Measurements from ENCODE around the gene COX6A2. TPM values are rescaled to one million over a fixed set of nuclear protein-coding genes. Genes with fewer than 3 reads are reported as not detected.

Gene COX6A2
- polyA plus RNA-seq, 1 donor from 2014 or later = not detected

DNA sequence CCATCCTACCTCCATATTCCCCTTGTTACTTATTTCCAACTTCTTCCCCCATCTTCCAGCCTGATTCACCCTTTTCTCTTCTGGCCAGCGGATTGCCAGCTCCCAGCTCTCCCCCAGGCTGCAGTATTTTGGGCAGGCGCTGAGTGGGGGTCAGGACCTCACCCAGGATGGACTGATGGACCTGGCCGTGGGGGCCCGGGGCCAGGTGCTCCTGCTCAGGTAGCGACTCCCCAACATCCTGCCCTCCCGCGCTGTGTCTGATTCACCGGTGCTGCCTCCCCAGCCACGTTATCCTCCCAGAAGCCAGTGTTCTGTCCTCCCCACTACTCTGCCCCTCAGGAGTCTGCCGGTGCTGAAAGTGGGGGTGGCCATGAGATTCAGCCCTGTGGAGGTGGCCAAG lies 15.4 kb downstream of the COX6A2 start:
- TF ChIP-seq, protein P1, sequence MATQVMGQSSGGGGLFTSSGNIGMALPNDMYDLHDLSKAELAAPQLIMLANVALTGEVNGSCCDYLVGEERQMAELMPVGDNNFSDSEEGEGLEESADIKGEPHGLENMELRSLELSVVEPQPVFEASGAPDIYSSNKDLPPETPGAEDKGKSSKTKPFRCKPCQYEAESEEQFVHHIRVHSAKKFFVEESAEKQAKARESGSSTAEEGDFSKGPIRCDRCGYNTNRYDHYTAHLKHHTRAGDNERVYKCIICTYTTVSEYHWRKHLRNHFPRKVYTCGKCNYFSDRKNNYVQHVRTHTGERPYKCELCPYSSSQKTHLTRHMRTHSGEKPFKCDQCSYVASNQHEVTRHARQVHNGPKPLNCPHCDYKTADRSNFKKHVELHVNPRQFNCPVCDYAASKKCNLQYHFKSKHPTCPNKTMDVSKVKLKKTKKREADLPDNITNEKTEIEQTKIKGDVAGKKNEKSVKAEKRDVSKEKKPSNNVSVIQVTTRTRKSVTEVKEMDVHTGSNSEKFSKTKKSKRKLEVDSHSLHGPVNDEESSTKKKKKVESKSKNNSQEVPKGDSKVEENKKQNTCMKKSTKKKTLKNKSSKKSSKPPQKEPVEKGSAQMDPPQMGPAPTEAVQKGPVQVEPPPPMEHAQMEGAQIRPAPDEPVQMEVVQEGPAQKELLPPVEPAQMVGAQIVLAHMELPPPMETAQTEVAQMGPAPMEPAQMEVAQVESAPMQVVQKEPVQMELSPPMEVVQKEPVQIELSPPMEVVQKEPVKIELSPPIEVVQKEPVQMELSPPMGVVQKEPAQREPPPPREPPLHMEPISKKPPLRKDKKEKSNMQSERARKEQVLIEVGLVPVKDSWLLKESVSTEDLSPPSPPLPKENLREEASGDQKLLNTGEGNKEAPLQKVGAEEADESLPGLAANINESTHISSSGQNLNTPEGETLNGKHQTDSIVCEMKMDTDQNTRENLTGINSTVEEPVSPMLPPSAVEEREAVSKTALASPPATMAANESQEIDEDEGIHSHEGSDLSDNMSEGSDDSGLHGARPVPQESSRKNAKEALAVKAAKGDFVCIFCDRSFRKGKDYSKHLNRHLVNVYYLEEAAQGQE (IDR thresholded peaks at IDR 0.05; ENCODE audit: borderline replicate concordance) = no peak
- TF ChIP-seq POLR2AphosphoS5 (IDR thresholded peaks at IDR 0.05) (no peak), SMC3 (conservative IDR thresholded peaks at IDR 0.05; ENCODE audit: poor library complexity) (no peak), RAD21 (conservative IDR thresholded peaks at IDR 0.05) (no peak), EP300 (conservative IDR thresholded peaks at IDR 0.05; ENCODE audit: poor library complexity, severe bottlenecking) (no peak), TAF1 (IDR thresholded peaks at IDR 0.05; ENCODE audit: low read depth) (no peak), MXI1 (conservative IDR thresholded peaks at IDR 0.05; ENCODE audit: poor library complexity, severe bottlenecking) (no peak), EZH2 (IDR thresholded peaks at IDR 0.05; ENCODE audit: borderline replicate concordance, insufficient read depth, low read length, poor library complexity, severe bottlenecking) (no peak)
- TF ChIP-seq, protein P2, sequence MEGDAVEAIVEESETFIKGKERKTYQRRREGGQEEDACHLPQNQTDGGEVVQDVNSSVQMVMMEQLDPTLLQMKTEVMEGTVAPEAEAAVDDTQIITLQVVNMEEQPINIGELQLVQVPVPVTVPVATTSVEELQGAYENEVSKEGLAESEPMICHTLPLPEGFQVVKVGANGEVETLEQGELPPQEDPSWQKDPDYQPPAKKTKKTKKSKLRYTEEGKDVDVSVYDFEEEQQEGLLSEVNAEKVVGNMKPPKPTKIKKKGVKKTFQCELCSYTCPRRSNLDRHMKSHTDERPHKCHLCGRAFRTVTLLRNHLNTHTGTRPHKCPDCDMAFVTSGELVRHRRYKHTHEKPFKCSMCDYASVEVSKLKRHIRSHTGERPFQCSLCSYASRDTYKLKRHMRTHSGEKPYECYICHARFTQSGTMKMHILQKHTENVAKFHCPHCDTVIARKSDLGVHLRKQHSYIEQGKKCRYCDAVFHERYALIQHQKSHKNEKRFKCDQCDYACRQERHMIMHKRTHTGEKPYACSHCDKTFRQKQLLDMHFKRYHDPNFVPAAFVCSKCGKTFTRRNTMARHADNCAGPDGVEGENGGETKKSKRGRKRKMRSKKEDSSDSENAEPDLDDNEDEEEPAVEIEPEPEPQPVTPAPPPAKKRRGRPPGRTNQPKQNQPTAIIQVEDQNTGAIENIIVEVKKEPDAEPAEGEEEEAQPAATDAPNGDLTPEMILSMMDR (IDR thresholded peaks at IDR 0.05; ENCODE audit: poor library complexity, severe bottlenecking) = no peak
- H2AFZ ChIP-seq (ENCODE audit: low read depth, low read length) = no peak overlapping the region

DNA sequence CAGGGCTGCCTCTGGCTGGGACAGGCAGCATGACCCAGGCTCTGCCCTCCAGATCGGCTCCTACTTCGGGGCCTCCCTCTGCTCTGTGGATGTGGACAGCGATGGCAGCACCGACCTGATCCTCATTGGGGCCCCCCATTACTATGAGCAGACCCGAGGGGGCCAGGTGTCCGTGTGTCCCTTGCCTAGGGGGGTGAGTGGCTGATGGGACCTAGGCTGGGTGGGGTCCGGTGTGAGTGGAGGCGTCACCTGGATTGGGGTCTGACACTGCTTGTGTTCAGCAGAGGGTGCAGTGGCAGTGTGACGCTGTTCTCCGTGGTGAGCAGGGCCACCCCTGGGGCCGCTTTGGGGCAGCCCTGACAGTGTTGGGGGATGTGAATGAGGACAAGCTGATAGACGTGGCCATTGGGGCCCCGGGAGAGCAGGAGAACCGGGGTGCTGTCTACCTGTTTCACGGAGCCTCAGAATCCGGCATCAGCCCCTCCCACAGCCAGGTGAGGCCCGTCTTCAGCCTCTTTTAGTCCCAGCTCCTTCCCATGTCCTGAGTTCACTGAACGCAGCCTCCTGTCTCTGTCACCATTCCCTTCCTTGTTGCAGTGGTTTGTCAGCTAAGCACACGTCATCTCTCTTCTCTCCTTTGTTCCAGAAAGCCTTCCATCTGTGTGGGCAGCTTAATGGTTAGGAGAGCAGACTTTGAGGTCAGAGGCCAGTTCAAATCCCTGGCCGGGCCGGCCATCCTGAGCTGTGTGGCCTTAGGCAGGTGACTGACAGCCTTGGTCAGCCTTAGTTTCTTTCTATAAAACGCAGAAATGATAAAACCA lies 16.9 kb downstream of the COX6A2 start:
- no peaks in the 10 kb centered on the region for H3K27me3 ChIP-seq (ENCODE audit: insufficient read depth, low read depth, low read length)
- no peaks in the 10 kb centered on the region for H3K9me3 ChIP-seq (ENCODE audit: low read length)
- no peaks in the 10 kb centered on the region for H3K9me2 ChIP-seq (ENCODE audit: insufficient read depth, low read length)
- H4K20me1 ChIP-seq (ENCODE audit: insufficient read depth) = no peaks in the 10 kb centered on the region
- H3K4me3 ChIP-seq (ENCODE audit: low read length) = no peak overlapping the region
- no peaks in the 10 kb centered on the region for H3K36me3 ChIP-seq (ENCODE audit: insufficient read depth, low read length)
- no peak overlapping the region for H3K4me2 ChIP-seq (ENCODE audit: low read length)
- TF ChIP-seq TAF1 (IDR thresholded peaks at IDR 0.05; ENCODE audit: low read depth) (no peak), RAD21 (conservative IDR thresholded peaks at IDR 0.05) (no peak), EP300 (conservative IDR thresholded peaks at IDR 0.05; ENCODE audit: poor library complexity, severe bottlenecking) (no peak), MXI1 (conservative IDR thresholded peaks at IDR 0.05; ENCODE audit: poor library complexity, severe bottlenecking) (no peak), EZH2 (IDR thresholded peaks at IDR 0.05; ENCODE audit: borderline replicate concordance, insufficient read depth, low read length, poor library complexity, severe bottlenecking) (no peak), POLR2AphosphoS5 (IDR thresholded peaks at IDR 0.05) (no peak), SMC3 (conservative IDR thresholded peaks at IDR 0.05; ENCODE audit: poor library complexity) (no peak)
- TF ChIP-seq, protein P2 (IDR thresholded peaks at IDR 0.05; ENCODE audit: poor library complexity, severe bottlenecking) = no peak
- TF ChIP-seq, protein P1 (IDR thresholded peaks at IDR 0.05; ENCODE audit: borderline replicate concordance) = no peak
- no peak overlapping the region for H2AFZ ChIP-seq (ENCODE audit: low read depth, low read length)
- no peaks in the 10 kb centered on the region for H3K79me2 ChIP-seq (replicated peaks; ENCODE audit: insufficient read depth, low read length)
- no peaks in the 10 kb centered on the region for H3F3A ChIP-seq (ENCODE audit: insufficient read depth, low read length, poor library complexity, severe bottlenecking)
- H3K27ac ChIP-seq (ENCODE audit: low read length) = no peak overlapping the region
- no peak overlapping the region for H3K9ac ChIP-seq (ENCODE audit: low read length)

More for the DNA sequence above, 15.4 kb downstream of the COX6A2 start:
- Histone ChIP-seq H3F3A (ENCODE audit: insufficient read depth, low read length, poor library complexity, severe bottlenecking) (no peaks in the 10 kb centered on the region), H3K27ac (ENCODE audit: low read length) (no peak overlapping the region), H3K9me3 (ENCODE audit: low read length) (no peaks in the 10 kb centered on the region), H3K9ac (ENCODE audit: low read length) (no peak overlapping the region), H3K4me2 (ENCODE audit: low read length) (no peak overlapping the region), H3K79me2 (replicated peaks; ENCODE audit: insufficient read depth, low read length) (no peaks in the 10 kb centered on the region), H3K4me3 (ENCODE audit: low read length) (no peak overlapping the region), H3K9me2 (ENCODE audit: insufficient read depth, low read length) (no peaks in the 10 kb centered on the region), H3K36me3 (ENCODE audit: insufficient read depth, low read length) (no peaks in the 10 kb centered on the region), H3K27me3 (ENCODE audit: insufficient read depth, low read depth, low read length) (no peaks in the 10 kb centered on the region), H4K20me1 (ENCODE audit: insufficient read depth) (no peaks in the 10 kb centered on the region)

Measured in neural cell (in vitro differentiated cells).